BJ (cell line): ENCODE results near the gene TRIM17. TPM values are rescaled to one million over a fixed set of nuclear protein-coding genes. Genes with fewer than 3 reads are reported as not detected.

Source experiments
- CTCF ChIA-PET: fragments of 350-600 bp; formaldehyde crosslinking; extraction: SDS; loops from one replicate; lab custom pipeline; 2021; ENCODE audit warnings: antibody characterized with exemption, inconsistent platforms; lab: Yijun Ruan, JAX
- POLR2A ChIA-PET: fragments of 300-600 bp; sonication (Branson Sonifier 250); formaldehyde crosslinking; extraction: SDS; loops from one replicate; lab custom pipeline; 2021; ENCODE audit warnings: antibody characterized with exemption; lab: Charles Lee
- DNase-seq: peaks from one replicate; pipeline ENCODE4 v3.0.0-alpha.2; 2011; ENCODE audit warnings: low read depth
- H3K27me3 ChIP-seq: 2 replicates; pipeline ENCODE4 v1.6.0; 2011; ENCODE audit warnings: low read length; ENCODE audit not compliant: control insufficient read depth, insufficient read depth
- H3K36me3 ChIP-seq: 2 replicates; pipeline ENCODE4 v1.5.1; 2011; ENCODE audit warnings: low read length; ENCODE audit not compliant: control insufficient read depth, insufficient read depth
- H3K4me3 ChIP-seq: 2 replicates; pipeline ENCODE4 v1.5.1; 2011; ENCODE audit warnings: low read depth, mild to moderate bottlenecking, control low read depth, low read length
- polyA plus RNA-seq: library from polyadenylated mRNA; depleted of rRNA; stranded (reverse); fragments of >200 nt; gene quantifications from 2 replicates; pipeline ENCODE4 v1.2.3, GENCODE V29; 2011
- TF ChIP-seq, protein P1 (sequence below): IDR thresholded peaks from 2 replicates; pipeline ENCODE4 v1.5.1; 2011; ENCODE audit warnings: low read depth, mild to moderate bottlenecking, control low read depth, inconsistent platforms, low read length, moderate library complexity; ENCODE audit not compliant: insufficient read depth

Gene TRIM17
- polyA plus RNA-seq, 1 experiment, result 0.55 TPM

DNA sequence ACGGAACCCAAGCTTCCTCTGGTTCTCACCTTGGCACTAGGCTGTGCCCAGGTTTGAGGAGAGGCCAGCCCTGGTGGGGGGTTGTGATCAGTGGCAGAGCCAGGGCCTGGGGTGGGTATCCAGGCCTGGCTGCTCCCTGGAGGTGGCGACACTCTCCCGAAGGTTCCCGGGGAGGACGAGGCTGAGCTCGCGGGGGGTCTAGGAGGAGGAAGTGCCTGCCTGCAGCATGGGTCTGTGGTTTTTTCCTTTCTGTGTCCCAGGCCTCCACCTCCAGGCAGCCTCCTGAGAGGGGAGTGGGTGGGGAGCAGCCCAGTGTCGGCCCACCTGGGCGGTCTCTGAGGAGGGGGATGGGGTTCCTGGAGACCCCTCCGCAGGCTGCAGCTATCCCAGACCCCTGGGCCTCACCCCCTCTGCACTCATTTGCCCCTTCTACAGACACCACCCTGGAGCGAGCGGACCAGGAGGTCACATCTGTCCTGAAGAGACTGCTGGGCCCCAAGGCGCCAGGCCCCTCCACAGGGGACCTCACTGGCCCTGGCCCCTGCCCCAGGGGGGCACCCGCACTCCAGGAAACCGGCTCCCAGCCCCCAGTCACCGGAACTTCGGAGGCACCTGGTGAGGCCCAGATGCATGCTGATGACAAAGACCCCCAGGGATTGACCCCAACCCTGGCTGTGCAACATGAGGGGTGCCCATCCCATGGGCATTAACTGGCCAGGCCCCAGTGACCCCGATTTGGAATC lies 54.3 kb downstream of the TRIM17 start:
- no peaks in the 10 kb centered on the region for H3K27me3 ChIP-seq
- H3K36me3 ChIP-seq, result no peaks in the 10 kb centered on the region
- TF ChIP-seq, protein P1, sequence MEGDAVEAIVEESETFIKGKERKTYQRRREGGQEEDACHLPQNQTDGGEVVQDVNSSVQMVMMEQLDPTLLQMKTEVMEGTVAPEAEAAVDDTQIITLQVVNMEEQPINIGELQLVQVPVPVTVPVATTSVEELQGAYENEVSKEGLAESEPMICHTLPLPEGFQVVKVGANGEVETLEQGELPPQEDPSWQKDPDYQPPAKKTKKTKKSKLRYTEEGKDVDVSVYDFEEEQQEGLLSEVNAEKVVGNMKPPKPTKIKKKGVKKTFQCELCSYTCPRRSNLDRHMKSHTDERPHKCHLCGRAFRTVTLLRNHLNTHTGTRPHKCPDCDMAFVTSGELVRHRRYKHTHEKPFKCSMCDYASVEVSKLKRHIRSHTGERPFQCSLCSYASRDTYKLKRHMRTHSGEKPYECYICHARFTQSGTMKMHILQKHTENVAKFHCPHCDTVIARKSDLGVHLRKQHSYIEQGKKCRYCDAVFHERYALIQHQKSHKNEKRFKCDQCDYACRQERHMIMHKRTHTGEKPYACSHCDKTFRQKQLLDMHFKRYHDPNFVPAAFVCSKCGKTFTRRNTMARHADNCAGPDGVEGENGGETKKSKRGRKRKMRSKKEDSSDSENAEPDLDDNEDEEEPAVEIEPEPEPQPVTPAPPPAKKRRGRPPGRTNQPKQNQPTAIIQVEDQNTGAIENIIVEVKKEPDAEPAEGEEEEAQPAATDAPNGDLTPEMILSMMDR, result no peak
- no peak overlapping the region for H3K4me3 ChIP-seq
- POLR2A ChIA-PET, result no interaction called here
- CTCF ChIA-PET, result no interaction called here
- DNase-seq, result no peak

GRCh38 chr1:228361314-228362140 lies 55.1 kb downstream of the TRIM17 start:
- ChIA-PET POLR2A (no interaction called here), CTCF (no interaction called here)
- Histone ChIP-seq H3K36me3 (no peaks in the 10 kb centered on the region), H3K27me3 (no peaks in the 10 kb centered on the region), H3K4me3 (no peak overlapping the region)
- no peak for DNase-seq
- TF ChIP-seq, protein P1, result no peak

DNA sequence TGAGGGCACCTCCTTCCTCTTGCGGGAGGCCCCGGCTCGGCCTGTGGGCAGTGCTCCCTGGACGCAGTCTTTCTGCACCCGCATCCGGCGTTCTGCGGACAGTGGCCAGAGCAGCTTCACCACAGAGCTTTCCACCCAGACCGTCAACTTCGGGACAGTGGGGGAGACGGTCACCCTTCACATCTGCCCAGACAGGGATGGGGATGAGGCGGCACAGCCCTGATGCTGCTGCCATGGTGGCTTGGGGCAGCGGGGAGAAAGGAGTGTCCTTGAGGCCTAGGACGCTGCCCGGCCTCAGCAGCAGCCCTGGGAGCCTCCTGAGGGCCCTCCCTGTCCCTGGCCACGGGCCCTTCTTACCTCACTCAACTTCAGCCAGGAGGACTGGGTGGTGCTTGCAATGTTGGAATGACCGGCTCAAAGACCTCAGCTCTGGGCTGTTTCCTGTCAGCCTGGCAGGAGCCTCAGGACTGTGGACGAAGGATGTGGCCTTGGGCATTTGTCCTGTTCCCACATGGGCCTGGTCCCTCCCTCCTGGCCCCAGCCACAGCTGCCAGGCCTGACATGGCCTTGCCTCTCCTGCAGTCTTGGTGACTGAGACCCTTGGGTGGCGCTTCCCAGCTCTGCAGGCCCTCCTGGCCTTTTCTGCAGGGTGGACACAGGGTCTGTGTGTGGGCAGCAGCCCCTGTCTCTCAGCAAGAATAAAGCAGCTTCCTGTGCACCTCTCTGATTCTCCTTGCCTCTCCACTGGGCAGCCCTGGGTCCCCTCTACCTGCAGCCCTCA lies 55.9 kb downstream of the TRIM17 start:
- POLR2A ChIA-PET, result no interaction called here

GRCh38 chr1:228359613-228360532 lies 56.8 kb downstream of the TRIM17 start:
- H3K4me3 ChIP-seq, result no peak overlapping the region
- H3K27me3 ChIP-seq, result peaks cover 1% of the 10 kb centered on the region; the same call in 1 of the 2 replicates
- TF ChIP-seq, protein P1, result no peak
- DNase-seq, result no peak
- POLR2A ChIA-PET, result no interaction called here
- H3K36me3 ChIP-seq, result no peaks in the 10 kb centered on the region
- CTCF ChIA-PET, result no interaction called here

More for the DNA sequence above, 55.9 kb downstream of the TRIM17 start:
- no peak for DNase-seq
- TF ChIP-seq, protein P1, result no peak
- CTCF ChIA-PET, result no interaction called here
- Histone ChIP-seq H3K27me3 (peaks cover 1% of the 10 kb centered on the region; the same call in 1 of the 2 replicates), H3K36me3 (no peaks in the 10 kb centered on the region), H3K4me3 (no peak overlapping the region)
